Suprapubic skin (tissue), 4 donors: Measurements from ENCODE around the gene SORCS2. TPM values are rescaled to one million over a fixed set of nuclear protein-coding genes. Genes with fewer than 3 reads are reported as not detected.

Experiments used
- DNase-seq, 2 donors: peaks; one replicate each; pipeline ENCODE4 v3.0.0-alpha.2; 2019; ENCODE audit warnings: low spot score in 2 of 2
- H3K27ac ChIP-seq: fragments of 200-600 bp; sonication (generic); one replicate; pipeline ENCODE4 v1.5.1; 2019
- H3K27me3 ChIP-seq: fragments of 200-600 bp; sonication (generic); one replicate; pipeline ENCODE4 v1.5.1; 2019
- H3K36me3 ChIP-seq: fragments of 200-600 bp; sonication (generic); one replicate; pipeline ENCODE4 v1.5.1; 2019
- H3K4me1 ChIP-seq: fragments of 200-600 bp; sonication (generic); one replicate; pipeline ENCODE4 v1.5.1; 2019
- H3K4me3 ChIP-seq: fragments of 200-600 bp; sonication (generic); one replicate; pipeline ENCODE4 v1.5.1; 2019; ENCODE audit warnings: mild to moderate bottlenecking
- H3K9me3 ChIP-seq: fragments of 200-600 bp; sonication (generic); one replicate; pipeline ENCODE4 v1.5.1; 2019
- CTCF ChIP-seq, 2 donors: fragments of 200-600 bp in 1 of 2; fragments of 450-650 bp in 1 of 2; sonication (generic) in 1 of 2; IDR thresholded peaks; one replicate each; pipeline ENCODE4 v1.5.1; 2016 to 2019; ENCODE audit warnings: antibody characterized with exemption in 2 of 2, mild to moderate bottlenecking in 1 of 2, moderate library complexity in 1 of 2
- EP300 ChIP-seq: sonication (generic); formaldehyde crosslinking; IDR thresholded peaks from one replicate; pipeline ENCODE4 v1.6.1; 2017; ENCODE audit warnings: antibody characterized with exemption
- POLR2A ChIP-seq, 2 donors: fragments of 450-650 bp; IDR thresholded peaks; one replicate each; pipeline ENCODE4 v1.6.1; 2017; ENCODE audit warnings: antibody characterized with exemption in 2 of 2, mild to moderate bottlenecking in 2 of 2, moderate library complexity in 2 of 2
- POLR2AphosphoS5 ChIP-seq, 3 donors: sonication (generic); formaldehyde crosslinking; IDR thresholded peaks; one replicate each; pipeline ENCODE4 v1.6.1; 2017; ENCODE audit warnings: antibody characterized with exemption in 3 of 3
- WGBS: methylation state at CpG from one replicate; pipeline ENCODE4 v1.1.5; 2018; 5-methylcytosine and 5-hydroxymethylcytosine counted together
- total RNA-seq, 4 donors: library from RNA; depleted of rRNA; stranded (reverse); fragments of >200 nt; gene quantifications; one replicate each; pipeline ENCODE4 v1.1.0, GENCODE V29; 2016

Gene SORCS2
- total RNA-seq, 4 donors from 2014 or later, result 0.94 to 4.6 (median 1.3) TPM

- Histone ChIP-seq H3K4me1 (peaks cover 4% of the 10 kb centered on the region), H3K36me3 (no peaks in the 10 kb centered on the region), H3K4me3 (no peak within 1 kb of the TSS), H3K27ac (no peak within 1 kb of the TSS), H3K9me3 (no peaks in the 10 kb centered on the region), H3K27me3 (no peaks in the 10 kb centered on the region)
- no peak for TF ChIP-seq POLR2AphosphoS5 (IDR thresholded peaks at IDR 0.05)
- no peak for TF ChIP-seq EP300
- TF ChIP-seq CTCF (IDR thresholded peaks at IDR 0.05), result no peak
- TF ChIP-seq POLR2A (IDR thresholded peaks at IDR 0.05), result no peak
- WGBS, result 23% methylated on average over 7 of the region's 7 CpGs
- no peak for DNase-seq
Observed at GRCh38 chr4:7434766-7435150, 242.4 kb downstream of the SORCS2 start, which contains the start of gene PSAPL1. PSAPL1 (minus strand) TSS chr4:7434930; CDS start chr4:7434879, 51 bp downstream.

GRCh38 chr4:7435471-7436061 is 243.2 kb downstream of the SORCS2 start:
- Histone ChIP-seq H3K27me3 (no peaks in the 10 kb centered on the region), H3K27ac (no peak overlapping the region), H3K36me3 (no peaks in the 10 kb centered on the region), H3K4me1 (peaks cover 4% of the 10 kb centered on the region), H3K9me3 (no peaks in the 10 kb centered on the region), H3K4me3 (no peak overlapping the region)
- 79% methylated on average over 11 of the region's 11 CpGs for WGBS
- TF ChIP-seq CTCF (IDR thresholded peaks at IDR 0.05), result no peak
- no peak for TF ChIP-seq POLR2A (IDR thresholded peaks at IDR 0.05)
- no peak for TF ChIP-seq POLR2AphosphoS5 (IDR thresholded peaks at IDR 0.05)
- TF ChIP-seq EP300, result no peak
- DNase-seq, result no peak

- no peaks in the 10 kb centered on the region for H3K27me3 ChIP-seq
- no peaks in the 10 kb centered on the region for H3K36me3 ChIP-seq
- H3K4me3 ChIP-seq, result no peak overlapping the region
- peaks cover 4% of the 10 kb centered on the region for H3K4me1 ChIP-seq
- 58% methylated on average over 4 of the region's 13 CpGs for WGBS
- no peak for TF ChIP-seq EP300
- TF ChIP-seq POLR2AphosphoS5 (IDR thresholded peaks at IDR 0.05), result no peak
- TF ChIP-seq POLR2A (IDR thresholded peaks at IDR 0.05), result no peak
- TF ChIP-seq CTCF (IDR thresholded peaks at IDR 0.05), result no peak
- no peaks in the 10 kb centered on the region for H3K9me3 ChIP-seq
- DNase-seq, result no peak
- H3K27ac ChIP-seq, result no peak overlapping the region
Observed at GRCh38 chr4:7436256-7436655, 243.9 kb downstream of the SORCS2 start.

GRCh38 chr4:7439699-7440098 is 247.4 kb downstream of the SORCS2 start:
- DNase-seq, result no peak
- 93% methylated on average over 2 of the region's 2 CpGs for WGBS
- TF ChIP-seq CTCF (IDR thresholded peaks at IDR 0.05) (no peak), EP300 (no peak), POLR2AphosphoS5 (IDR thresholded peaks at IDR 0.05) (no peak), POLR2A (IDR thresholded peaks at IDR 0.05) (no peak)

GRCh38 chr4:7441201-7441600 is 248.9 kb downstream of the SORCS2 start:
- Histone ChIP-seq H3K4me1 (no peaks in the 10 kb centered on the region), H3K4me3 (no peak overlapping the region), H3K36me3 (no peaks in the 10 kb centered on the region), H3K27me3 (no peaks in the 10 kb centered on the region), H3K9me3 (no peaks in the 10 kb centered on the region), H3K27ac (no peak overlapping the region)
- WGBS, result 82% methylated on average over 4 of the region's 7 CpGs
- DNase-seq, result no peak
- TF ChIP-seq POLR2A (IDR thresholded peaks at IDR 0.05) (no peak), EP300 (no peak), POLR2AphosphoS5 (IDR thresholded peaks at IDR 0.05) (no peak), CTCF (IDR thresholded peaks at IDR 0.05) (no peak)

More at GRCh38 chr4:7439699-7440098, 247.4 kb downstream of the SORCS2 start:
- Histone ChIP-seq H3K27me3 (no peaks in the 10 kb centered on the region), H3K27ac (no peak overlapping the region), H3K36me3 (no peaks in the 10 kb centered on the region), H3K4me1 (peaks cover 4% of the 10 kb centered on the region), H3K4me3 (no peak overlapping the region), H3K9me3 (no peaks in the 10 kb centered on the region)
